HepG2 (cell line): ENCODE measurements around the gene TNP1. TPM values are rescaled to one million over a fixed set of nuclear protein-coding genes. Genes with fewer than 3 reads are reported as not detected.

ENCODE experiments used
- ATAC-seq: fragments of 200-7000 bp; cut with Tn5 transposase; 3 replicates; pipeline ENCODE4 v1.9.1; 2020; ENCODE audit warnings: mild to moderate bottlenecking, moderate library complexity
- BruUV-seq: library from RNA; stranded (reverse); fragments of 400-500 nt; replicated peaks from 2 replicates; lab custom pipeline; 2021; lab: Mats Ljungman, UMichigan
- CTCF ChIA-PET: fragments of 300-600 bp; formaldehyde crosslinking; extraction: SDS; loops from one replicate; lab custom pipeline; 2021; ENCODE audit warnings: low total read pairs, inconsistent platforms, low intra/inter-chr PET ratio; lab: Yijun Ruan, JAX
- POLR2A ChIA-PET: fragments of 350-600 bp; sonication (Branson Sonifier 250); formaldehyde crosslinking; loops from one replicate; lab custom pipeline; 2020; ENCODE audit warnings: antibody characterized with exemption, inconsistent platforms; lab: Yijun Ruan, JAX
- DNase-seq: peaks from one replicate; pipeline ENCODE4 v3.0.0-alpha.2; 2015; ENCODE audit warnings: low spot score
- FAIRE-seq: peaks from 3 replicates; lab custom pipeline; 2011; peaks lifted over from hg19 to GRCh38; lab: Jason Lieb, UNC
- H2AFZ ChIP-seq: one replicate; pipeline ENCODE4 v1.6.1; 2011; ENCODE audit warnings: low read length, inconsistent platforms
- H3K27ac ChIP-seq: fragments of 300-600 bp; 3 replicates; pipeline ENCODE4 v1.8.0; 2011; ENCODE audit warnings: mixed run types, mild to moderate bottlenecking, mixed read lengths, low read length, inconsistent platforms; ENCODE audit not compliant: insufficient read depth; ENCODE audit errors: extremely low read length
- H3K27me3 ChIP-seq, 2 experiments: fragments of 200-600 bp in 1 of 2; 2 replicates in 1 of 2; 3 replicates in 1 of 2; pipeline versions ENCODE4 v1.6.0 to v1.8.0; 2011; ENCODE audit warnings: low read length in 2 of 2, mild to moderate bottlenecking in 2 of 2, moderate library complexity in 2 of 2, inconsistent platforms in 1 of 2; ENCODE audit not compliant: insufficient read depth in 2 of 2, control insufficient read depth in 1 of 2
- H3K36me3 ChIP-seq, 2 experiments: fragments of 200-600 bp in 1 of 2; replicated peaks in 1 of 2; 2 replicates in 1 of 2; 3 replicates in 1 of 2; pipeline versions ENCODE4 v1.5.1 to v1.8.0; 2011; ENCODE audit warnings: low read length in 2 of 2, inconsistent platforms in 1 of 2; ENCODE audit not compliant: insufficient read depth in 2 of 2, control insufficient read depth in 1 of 2
- H3K4me1 ChIP-seq: 2 replicates; pipeline ENCODE4 v1.5.1; 2012; ENCODE audit warnings: low read length, inconsistent platforms; ENCODE audit not compliant: insufficient read depth
- H3K4me2 ChIP-seq: 2 replicates; pipeline ENCODE4 v1.6.0; 2011; ENCODE audit warnings: low read depth, low read length, inconsistent platforms
- H3K4me3 ChIP-seq, 3 experiments: fragments of 200-600 bp in 1 of 3; sonication (generic), shearing (Covaris generic) in 1 of 3; replicated peaks in 1 of 3; 2 replicates each; pipeline ENCODE4 v1.5.1; 2011 to 2016; ENCODE audit warnings: low read length in 3 of 3, inconsistent platforms in 2 of 3, low read depth in 2 of 3, mild to moderate bottlenecking in 2 of 3, control low read depth in 1 of 3, mixed read lengths in 1 of 3; ENCODE audit not compliant: insufficient read depth in 1 of 3
- H3K79me2 ChIP-seq: one replicate; pipeline ENCODE4 v1.6.1; 2011; ENCODE audit warnings: low read length, inconsistent platforms; ENCODE audit not compliant: insufficient read depth
- H3K9ac ChIP-seq: 2 replicates; pipeline ENCODE4 v1.6.0; 2011; ENCODE audit warnings: mild to moderate bottlenecking, low read depth, low read length, inconsistent platforms; ENCODE audit not compliant: insufficient read depth
- H3K9me3 ChIP-seq: 2 replicates; pipeline ENCODE4 v1.5.1; 2012; ENCODE audit warnings: mild to moderate bottlenecking, low read length
- H4K20me1 ChIP-seq: 2 replicates; pipeline ENCODE4 v1.6.0; 2011; ENCODE audit warnings: inconsistent platforms, mild to moderate bottlenecking, low read length, moderate library complexity; ENCODE audit not compliant: insufficient read depth
- AGO1 ChIP-seq: fragments of 200-400 bp; formaldehyde crosslinking; IDR thresholded peaks from 2 replicates; pipeline ENCODE4 v1.6.1; 2017; ENCODE audit warnings: mild to moderate bottlenecking, low read depth, low read length, moderate library complexity; ENCODE audit not compliant: poor library complexity, severe bottlenecking
- FOSL2 ChIP-seq: sonication (generic); formaldehyde crosslinking; IDR thresholded peaks from 2 replicates; pipeline ENCODE4 v1.4.0; 2020; ENCODE audit warnings: missing genetic modification reagents
- MXD4 ChIP-seq: IDR thresholded peaks from 2 replicates; pipeline ENCODE4 v1.6.1; 2016; ENCODE audit warnings: mild to moderate bottlenecking, missing biosample characterization, missing genetic modification reagents
- PCBP1 ChIP-seq: fragments of 200-400 bp; formaldehyde crosslinking; IDR thresholded peaks from 2 replicates; pipeline ENCODE4 v1.6.1; 2017; ENCODE audit warnings: mild to moderate bottlenecking, low read depth, low read length, borderline replicate concordance
- PRPF4 ChIP-seq: fragments of 200-400 bp; formaldehyde crosslinking; IDR thresholded peaks from 2 replicates; pipeline ENCODE4 v1.6.1; 2016; ENCODE audit warnings: low read length, low read depth; ENCODE audit not compliant: poor library complexity, severe bottlenecking
- SAFB2 ChIP-seq: sonication (generic); formaldehyde crosslinking; IDR thresholded peaks from 2 replicates; pipeline ENCODE4 v1.5.1; 2020; ENCODE audit warnings: missing genetic modification reagents, low read depth, mild to moderate bottlenecking, borderline replicate concordance
- ZBTB42 ChIP-seq: sonication (generic); formaldehyde crosslinking; IDR thresholded peaks from 2 replicates; pipeline ENCODE4 v1.5.0; 2020; ENCODE audit warnings: mild to moderate bottlenecking, missing genetic modification reagents
- ZFP36L2 ChIP-seq: sonication (generic); formaldehyde crosslinking; IDR thresholded peaks from 2 replicates; pipeline ENCODE4 v1.4.0; 2020; ENCODE audit warnings: missing genetic modification reagents
- ZNF235 ChIP-seq: sonication (generic); formaldehyde crosslinking; IDR thresholded peaks from 2 replicates; pipeline ENCODE4 v1.8.1; 2023; ENCODE audit warnings: mild to moderate bottlenecking, missing genetic modification reagents, borderline replicate concordance
- ZNF629 ChIP-seq: sonication (generic); formaldehyde crosslinking; conservative IDR thresholded peaks from 2 replicates; pipeline ENCODE4 v1.5.0; 2020; ENCODE audit warnings: missing genetic modification reagents
- WGBS: methylation state at CpG from one replicate; pipeline ENCODE4 v1.1.6; 2017; ENCODE audit warnings: low lambda C conversion rate; 5-methylcytosine and 5-hydroxymethylcytosine counted together
- in situ Hi-C: cut with HindIII; loops from 2 replicates; pipeline ENCODE4 v1.10.0; 2017; ENCODE audit warnings: low pct_unique_long_range_greater_than_20kb; ENCODE audit not compliant: extremely low pct_ligation_motif_present
- intact Hi-C: fragments of 100-400 bp; cut with micrococcal nuclease; formaldehyde crosslinking; loops from one replicate; pipeline ENCODE4 v1.10.0; 2022; ENCODE audit not compliant: unreplicated experiment
- polyA plus RNA-seq, 8 experiments: library from polyadenylated mRNA; depleted of rRNA in 3 of 8; stranded (reverse) in 7 of 8; unstranded in 1 of 8; fragments of >200 nt; fragmentation: Illumina TruSeq in 4 of 8; extraction: Trizol in 4 of 8; gene quantifications; 2 replicates each; pipeline versions ENCODE4 v1.2.1 to v1.2.3, GENCODE V29; 2011 to 2016; ENCODE audit warnings: low read depth in 4 of 8, missing spikeins in 1 of 8, mixed read lengths in 1 of 8; ENCODE audit not compliant: insufficient read depth in 1 of 8
- total RNA-seq, 5 experiments: library from RNA; depleted of rRNA; stranded (reverse); fragments of >200 nt; fragmentation: Illumina TruSeq; extraction: Trizol; gene quantifications; 2 replicates each; pipeline ENCODE4 v1.2.3, GENCODE V29; 2016; ENCODE audit warnings: low read depth in 1 of 5
- TF ChIP-seq, protein P1 (sequence below): sonication (generic); formaldehyde crosslinking; IDR thresholded peaks from 2 replicates; pipeline ENCODE4 v1.4.0; 2020; ENCODE audit warnings: missing genetic modification reagents
- TF ChIP-seq, protein P2 (sequence below): sonication (generic); formaldehyde crosslinking; IDR thresholded peaks from 2 replicates; pipeline ENCODE4 v1.5.0; 2020; ENCODE audit warnings: mild to moderate bottlenecking, low read depth, missing genetic modification reagents, borderline replicate concordance
- TF ChIP-seq, protein P3 (sequence below): sonication (generic); formaldehyde crosslinking; IDR thresholded peaks from 2 replicates; pipeline ENCODE4 v1.8.0; 2022; ENCODE audit warnings: mild to moderate bottlenecking, missing genetic modification reagents; ENCODE audit not compliant: insufficient replicate concordance

Gene TNP1
- total and polyA plus RNA-seq, 2 of the 13 experiments (the other 11 are each of a cell fraction or from before 2014, with no cell fraction given), result not detected

DNA sequence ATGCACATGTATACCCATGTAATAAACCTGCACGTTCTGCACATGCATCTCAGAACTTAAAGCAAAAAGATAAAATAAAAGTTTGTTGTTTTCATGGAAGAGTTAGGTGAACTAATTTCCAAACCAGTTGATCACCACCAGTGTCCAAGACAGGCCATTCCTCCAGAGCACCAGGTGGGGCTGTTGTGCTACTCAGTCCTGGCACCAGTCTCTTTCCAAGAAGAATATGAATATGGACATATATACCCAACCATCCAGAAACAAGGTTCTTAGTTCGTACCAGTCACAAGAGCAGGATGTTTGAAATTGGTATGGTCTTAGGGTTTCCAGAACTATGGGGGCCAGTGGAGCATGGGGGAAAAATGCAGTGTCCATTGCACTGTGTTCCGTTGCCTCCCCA lies 17.2 kb upstream of the TNP1 start:
- DNase-seq, result no peak
- TF ChIP-seq ZFP36L2 (CRISPR knock-in tag) (no peak), SAFB2 (CRISPR knock-in tag) (no peak)
- TF ChIP-seq, protein P1, sequence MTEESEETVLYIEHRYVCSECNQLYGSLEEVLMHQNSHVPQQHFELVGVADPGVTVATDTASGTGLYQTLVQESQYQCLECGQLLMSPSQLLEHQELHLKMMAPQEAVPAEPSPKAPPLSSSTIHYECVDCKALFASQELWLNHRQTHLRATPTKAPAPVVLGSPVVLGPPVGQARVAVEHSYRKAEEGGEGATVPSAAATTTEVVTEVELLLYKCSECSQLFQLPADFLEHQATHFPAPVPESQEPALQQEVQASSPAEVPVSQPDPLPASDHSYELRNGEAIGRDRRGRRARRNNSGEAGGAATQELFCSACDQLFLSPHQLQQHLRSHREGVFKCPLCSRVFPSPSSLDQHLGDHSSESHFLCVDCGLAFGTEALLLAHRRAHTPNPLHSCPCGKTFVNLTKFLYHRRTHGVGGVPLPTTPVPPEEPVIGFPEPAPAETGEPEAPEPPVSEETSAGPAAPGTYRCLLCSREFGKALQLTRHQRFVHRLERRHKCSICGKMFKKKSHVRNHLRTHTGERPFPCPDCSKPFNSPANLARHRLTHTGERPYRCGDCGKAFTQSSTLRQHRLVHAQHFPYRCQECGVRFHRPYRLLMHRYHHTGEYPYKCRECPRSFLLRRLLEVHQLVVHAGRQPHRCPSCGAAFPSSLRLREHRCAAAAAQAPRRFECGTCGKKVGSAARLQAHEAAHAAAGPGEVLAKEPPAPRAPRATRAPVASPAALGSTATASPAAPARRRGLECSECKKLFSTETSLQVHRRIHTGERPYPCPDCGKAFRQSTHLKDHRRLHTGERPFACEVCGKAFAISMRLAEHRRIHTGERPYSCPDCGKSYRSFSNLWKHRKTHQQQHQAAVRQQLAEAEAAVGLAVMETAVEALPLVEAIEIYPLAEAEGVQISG (CRISPR knock-in tag), result peak; percentile 75
- no TSS peak for BruUV-seq
- H2AFZ ChIP-seq, result no peak overlapping the region
- no peak overlapping the region for H3K9ac ChIP-seq
- ChIA-PET POLR2A (no interaction called here), CTCF (no interaction called here)
- H3K4me3 ChIP-seq, result no peak overlapping the region
- intact Hi-C loops (no loop called here), in situ Hi-C loops (no loop called here)
- H3K4me2 ChIP-seq, result no peak overlapping the region
- no peaks in the 10 kb centered on the region for H3K36me3 ChIP-seq
- H3K4me1 ChIP-seq, result peaks cover 21% of the 10 kb centered on the region
- H3K9me3 ChIP-seq, result no peaks in the 10 kb centered on the region
- no peaks in the 10 kb centered on the region for H4K20me1 ChIP-seq
- H3K27me3 ChIP-seq, result peaks cover 0 to 4% of the 10 kb centered on the region in 2 experiments; a peak in 2 of 5 replicates
- no peak overlapping the region for H3K27ac ChIP-seq
- no peaks in the 10 kb centered on the region for H3K79me2 ChIP-seq
- no peak for ATAC-seq
- peak; percentile 23 for FAIRE-seq
- WGBS, result 64% methylated on average over 3 of the region's 3 CpGs

DNA sequence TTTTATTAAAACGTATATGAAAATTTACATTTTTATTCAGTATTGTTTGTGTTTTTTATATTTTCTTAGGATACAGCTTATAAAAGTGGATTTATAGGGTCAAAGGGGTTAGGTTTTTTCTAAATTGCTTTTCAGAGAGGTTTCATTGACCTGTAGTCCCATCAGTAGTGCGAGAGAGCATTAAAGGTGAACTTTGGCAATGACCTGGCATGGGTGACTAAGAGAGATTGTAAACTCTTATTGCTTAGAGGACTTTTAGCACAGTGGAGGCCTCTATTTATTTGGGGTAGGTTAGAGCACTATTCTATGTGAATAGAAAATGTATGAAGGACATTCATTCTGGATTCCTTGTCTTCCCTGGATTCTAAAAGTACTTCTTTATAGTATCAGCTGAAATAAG lies 16.0 kb upstream of the TNP1 start:
- no peaks in the 10 kb centered on the region for H4K20me1 ChIP-seq
- POLR2A ChIA-PET, result no interaction called here
- H3K9me3 ChIP-seq, result no peaks in the 10 kb centered on the region
- peaks cover 34% of the 10 kb centered on the region for H3K4me1 ChIP-seq
- H3K79me2 ChIP-seq, result no peaks in the 10 kb centered on the region
- intact Hi-C loops (no loop called here), in situ Hi-C loops (no loop called here)
- WGBS, result 3% methylated on average over 2 of the region's 2 CpGs
- FAIRE-seq, result no peak
- peaks cover 0 to 1% of the 10 kb centered on the region in 2 experiments; a peak in 1 of 5 replicates for H3K27me3 ChIP-seq
- H3K9ac ChIP-seq, result no peak overlapping the region
- H3K27ac ChIP-seq, result no peak overlapping the region
- no peak for ATAC-seq
- CTCF ChIA-PET, result no interaction called here
- no peak overlapping the region for H3K4me3 ChIP-seq
- no peak for DNase-seq
- no TSS peak for BruUV-seq
- no peak overlapping the region for H2AFZ ChIP-seq
- H3K36me3 ChIP-seq, result no peaks in the 10 kb centered on the region
- no peak overlapping the region for H3K4me2 ChIP-seq
- TF ChIP-seq FOSL2 (CRISPR knock-in tag) (0 out of 2 replicates have a peak, but pooled peaks have one; percentile 42), PRPF4 (no peak), AGO1 (no peak), ZBTB42 (CRISPR knock-in tag) (no peak), ZNF235 (CRISPR knock-in tag) (no peak), PCBP1 (no peak), MXD4 (CRISPR knock-in tag) (no peak), ZNF629 (CRISPR knock-in tag) (no peak)
- TF ChIP-seq, protein P2, sequence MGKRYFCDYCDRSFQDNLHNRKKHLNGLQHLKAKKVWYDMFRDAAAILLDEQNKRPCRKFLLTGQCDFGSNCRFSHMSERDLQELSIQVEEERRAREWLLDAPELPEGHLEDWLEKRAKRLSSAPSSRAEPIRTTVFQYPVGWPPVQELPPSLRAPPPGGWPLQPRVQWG, result no peak
- TF ChIP-seq, protein P3, sequence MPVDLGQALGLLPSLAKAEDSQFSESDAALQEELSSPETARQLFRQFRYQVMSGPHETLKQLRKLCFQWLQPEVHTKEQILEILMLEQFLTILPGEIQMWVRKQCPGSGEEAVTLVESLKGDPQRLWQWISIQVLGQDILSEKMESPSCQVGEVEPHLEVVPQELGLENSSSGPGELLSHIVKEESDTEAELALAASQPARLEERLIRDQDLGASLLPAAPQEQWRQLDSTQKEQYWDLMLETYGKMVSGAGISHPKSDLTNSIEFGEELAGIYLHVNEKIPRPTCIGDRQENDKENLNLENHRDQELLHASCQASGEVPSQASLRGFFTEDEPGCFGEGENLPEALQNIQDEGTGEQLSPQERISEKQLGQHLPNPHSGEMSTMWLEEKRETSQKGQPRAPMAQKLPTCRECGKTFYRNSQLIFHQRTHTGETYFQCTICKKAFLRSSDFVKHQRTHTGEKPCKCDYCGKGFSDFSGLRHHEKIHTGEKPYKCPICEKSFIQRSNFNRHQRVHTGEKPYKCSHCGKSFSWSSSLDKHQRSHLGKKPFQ, result no peak
